Activated CD8-positive, alpha-beta T cell treated with anti-CD3 and anti-CD28 coated beads for 36 hours (primary cell): ENCODE measurements around the gene KCNIP4. TPM values are rescaled to one million over a fixed set of nuclear protein-coding genes. Genes with fewer than 3 reads are reported as not detected.

ENCODE experiments used
- ATAC-seq: fragments of 200-7000 bp; cut with Tn5 transposase; one replicate; pipeline ENCODE4 v1.10.0; 2021; ENCODE audit warnings: mild to moderate bottlenecking, moderate library complexity
- CTCF ChIA-PET: fragments of 350-600 bp; sonication (Branson Sonifier 250); formaldehyde crosslinking; loops from one replicate; lab custom pipeline; 2021; ENCODE audit warnings: antibody characterized with exemption; lab: Charles Lee
- POLR2A ChIA-PET: fragments of 350-600 bp; sonication (Branson Sonifier 250); formaldehyde crosslinking; loops from one replicate; lab custom pipeline; 2021; ENCODE audit warnings: antibody characterized with exemption; lab: Charles Lee
- DNase-seq: peaks from one replicate; pipeline ENCODE4 v3.0.0-alpha.2; 2020
- H3K27ac Mint-ChIP-seq: one replicate; pipeline ENCODE4 v1.8.0; 2021; ENCODE audit warnings: mild to moderate bottlenecking, mixed read lengths
- H3K27me3 Mint-ChIP-seq: one replicate; pipeline ENCODE4 v1.8.0; 2021; ENCODE audit warnings: mixed read lengths
- H3K36me3 Mint-ChIP-seq: one replicate; pipeline ENCODE4 v1.8.0; 2021; ENCODE audit warnings: low read depth, mixed read lengths
- H3K4me1 Mint-ChIP-seq: one replicate; pipeline ENCODE4 v1.8.0; 2021; ENCODE audit warnings: low read depth, mixed read lengths
- H3K4me3 Mint-ChIP-seq: one replicate; pipeline ENCODE4 v1.8.0; 2021; ENCODE audit warnings: mild to moderate bottlenecking, moderate library complexity, mixed read lengths
- H3K9me3 Mint-ChIP-seq: one replicate; pipeline ENCODE4 v1.8.0; 2021; ENCODE audit warnings: mixed read lengths
- intact Hi-C: fragments of 100-400 bp; cut with micrococcal nuclease; formaldehyde crosslinking; loops from one replicate; pipeline ENCODE4 v1.10.0; 2022
- total RNA-seq, 2 experiments: library from RNA; stranded (reverse); gene quantifications; one replicate each; pipeline ENCODE4 v1.2.3, GENCODE V29; 2021
- TF ChIP-seq, protein P1 (sequence below): fragments of 200-600 bp; IDR thresholded peaks from one replicate; pipeline ENCODE4 v1.8.0; 2022; ENCODE audit warnings: antibody characterized with exemption, mild to moderate bottlenecking

KCNIP4 gene
- total RNA-seq, 2 experiments from 2014 or later = not detected

DNA sequence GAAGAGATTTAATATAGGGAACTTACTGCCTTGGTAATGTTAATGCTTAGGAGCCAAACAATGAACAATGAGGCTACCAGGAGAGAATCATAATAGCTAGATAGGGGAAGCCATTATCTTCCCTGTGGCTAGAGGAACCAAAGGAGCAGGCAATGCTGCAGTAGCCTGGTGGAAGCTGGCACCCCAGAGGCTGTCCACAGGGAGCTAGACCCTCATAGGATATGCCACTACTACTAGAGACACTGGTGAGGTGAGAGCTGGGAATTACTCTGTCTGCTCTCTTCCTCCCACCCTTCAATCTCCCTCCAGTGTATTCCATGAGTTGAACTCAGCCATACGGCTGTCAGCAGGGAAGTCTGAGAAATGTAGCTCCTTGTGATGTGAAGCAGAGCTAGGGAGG is 601.4 kb downstream of the KCNIP4 start:
- ATAC-seq = no peak
- no peaks in the 10 kb centered on the region for H3K27me3 Mint-ChIP-seq

DNA sequence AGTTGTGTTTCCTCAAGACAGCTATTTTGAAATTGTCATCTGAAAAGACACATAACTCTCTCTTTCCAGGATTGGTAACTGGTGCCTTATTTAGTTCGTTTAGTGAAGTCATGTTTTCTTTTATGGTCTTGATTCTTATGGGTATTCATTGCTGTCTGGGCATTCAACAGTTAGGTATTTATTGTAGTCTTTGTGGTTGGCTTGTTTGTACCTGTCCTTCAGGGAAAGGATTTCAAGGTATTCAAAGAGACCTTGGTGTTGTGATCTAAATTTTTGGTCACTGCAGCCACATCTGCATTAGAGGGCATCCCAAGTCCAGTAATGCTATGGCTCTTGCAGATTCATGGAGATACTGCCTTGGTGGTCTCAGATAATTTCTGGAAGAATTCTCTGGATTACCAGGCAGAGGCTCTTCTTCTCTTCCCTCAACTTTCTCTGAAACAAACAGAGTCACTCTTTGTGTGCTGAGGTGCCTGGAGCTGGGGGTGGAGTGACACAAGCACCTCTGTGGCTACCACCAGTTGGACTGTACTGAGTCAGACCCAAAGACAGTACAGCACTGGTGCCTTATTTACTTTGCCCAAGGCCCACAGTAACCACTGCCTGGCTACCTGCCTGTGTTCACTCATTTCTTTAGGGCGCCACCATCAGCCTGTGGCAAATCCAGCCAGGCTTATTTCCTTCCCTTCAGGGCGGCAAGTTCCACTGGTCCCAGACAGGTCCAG is 620.4 kb downstream of the KCNIP4 start:
- DNase-seq (no peak), ATAC-seq (no peak)
- Mint-ChIP-seq H3K27me3 (no peaks in the 10 kb centered on the region), H3K9me3 (peaks cover 20% of the 10 kb centered on the region), H3K4me3 (no peak overlapping the region), H3K4me1 (no peaks in the 10 kb centered on the region), H3K36me3 (no peaks in the 10 kb centered on the region), H3K27ac (no peak overlapping the region)
- TF ChIP-seq, protein P1, sequence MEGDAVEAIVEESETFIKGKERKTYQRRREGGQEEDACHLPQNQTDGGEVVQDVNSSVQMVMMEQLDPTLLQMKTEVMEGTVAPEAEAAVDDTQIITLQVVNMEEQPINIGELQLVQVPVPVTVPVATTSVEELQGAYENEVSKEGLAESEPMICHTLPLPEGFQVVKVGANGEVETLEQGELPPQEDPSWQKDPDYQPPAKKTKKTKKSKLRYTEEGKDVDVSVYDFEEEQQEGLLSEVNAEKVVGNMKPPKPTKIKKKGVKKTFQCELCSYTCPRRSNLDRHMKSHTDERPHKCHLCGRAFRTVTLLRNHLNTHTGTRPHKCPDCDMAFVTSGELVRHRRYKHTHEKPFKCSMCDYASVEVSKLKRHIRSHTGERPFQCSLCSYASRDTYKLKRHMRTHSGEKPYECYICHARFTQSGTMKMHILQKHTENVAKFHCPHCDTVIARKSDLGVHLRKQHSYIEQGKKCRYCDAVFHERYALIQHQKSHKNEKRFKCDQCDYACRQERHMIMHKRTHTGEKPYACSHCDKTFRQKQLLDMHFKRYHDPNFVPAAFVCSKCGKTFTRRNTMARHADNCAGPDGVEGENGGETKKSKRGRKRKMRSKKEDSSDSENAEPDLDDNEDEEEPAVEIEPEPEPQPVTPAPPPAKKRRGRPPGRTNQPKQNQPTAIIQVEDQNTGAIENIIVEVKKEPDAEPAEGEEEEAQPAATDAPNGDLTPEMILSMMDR = no peak
- ChIA-PET CTCF (no interaction called here), POLR2A (no interaction called here)
- intact Hi-C loops = no loop called here

More for the DNA sequence above, 601.4 kb downstream of the KCNIP4 start:
- H3K36me3 Mint-ChIP-seq = no peaks in the 10 kb centered on the region
- intact Hi-C loops = no loop called here
- CTCF ChIA-PET = no interaction called here
- H3K27ac Mint-ChIP-seq = no peak overlapping the region
- POLR2A ChIA-PET = no interaction called here
- peaks cover 11% of the 10 kb centered on the region for H3K9me3 Mint-ChIP-seq
- no peak for DNase-seq
- H3K4me3 Mint-ChIP-seq = no peak overlapping the region
- TF ChIP-seq, protein P1 = no peak
- no peaks in the 10 kb centered on the region for H3K4me1 Mint-ChIP-seq

DNA sequence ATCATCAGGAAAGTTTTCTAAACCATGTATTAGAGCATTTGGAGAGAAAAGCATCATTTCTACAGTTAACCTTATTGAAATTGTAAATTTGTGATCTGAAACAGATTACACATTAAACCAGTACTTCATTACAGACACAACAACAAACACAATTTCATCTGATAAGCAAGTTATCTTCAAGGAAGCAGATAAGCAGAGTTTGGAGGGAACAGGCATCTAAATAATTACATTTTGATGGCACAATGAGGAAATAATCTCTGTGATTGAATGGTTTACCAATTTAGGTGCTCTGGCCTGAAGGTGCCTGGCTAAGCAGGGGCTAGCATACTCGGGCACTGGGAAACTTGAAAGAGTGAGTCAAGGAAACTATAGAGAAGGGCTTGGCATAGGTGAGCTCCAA is 628.5 kb downstream of the KCNIP4 start:
- Mint-ChIP-seq H3K4me3 (no peak overlapping the region), H3K9me3 (peaks cover 14% of the 10 kb centered on the region), H3K36me3 (no peaks in the 10 kb centered on the region), H3K27me3 (no peaks in the 10 kb centered on the region), H3K4me1 (no peaks in the 10 kb centered on the region), H3K27ac (no peak overlapping the region)
- ChIA-PET CTCF (no interaction called here), POLR2A (no interaction called here)
- ATAC-seq = no peak
- intact Hi-C loops = no loop called here
- no peak for DNase-seq
- TF ChIP-seq, protein P1 = no peak

DNA sequence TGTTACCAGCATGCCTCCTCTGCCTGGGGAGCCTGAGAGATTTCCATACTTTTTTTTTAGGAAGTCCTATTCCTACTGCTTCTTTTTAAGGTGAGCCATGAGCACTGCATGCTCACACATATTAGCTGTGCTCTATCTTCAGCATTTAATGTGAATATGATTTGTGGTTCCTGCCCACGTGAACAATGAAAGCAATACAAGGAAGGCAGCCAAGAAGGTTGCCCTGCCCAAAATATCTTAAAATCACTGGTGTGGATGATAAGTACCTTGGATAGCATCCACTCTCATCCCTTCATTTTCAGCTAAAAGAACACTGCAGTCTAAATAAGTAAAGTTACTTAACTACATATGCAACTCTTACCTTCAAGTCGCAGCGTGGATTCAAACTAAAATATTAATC is 640.9 kb downstream of the KCNIP4 start:
- Mint-ChIP-seq H3K4me1 (no peaks in the 10 kb centered on the region), H3K9me3 (peaks cover 5% of the 10 kb centered on the region), H3K27ac (no peak overlapping the region), H3K27me3 (peaks cover 15% of the 10 kb centered on the region), H3K36me3 (no peaks in the 10 kb centered on the region), H3K4me3 (no peak overlapping the region)
- CTCF ChIA-PET = no interaction called here
- POLR2A ChIA-PET = no interaction called here
- ATAC-seq (no peak), DNase-seq (no peak)
- TF ChIP-seq, protein P1 = no peak
- intact Hi-C loops = no loop called here

DNA sequence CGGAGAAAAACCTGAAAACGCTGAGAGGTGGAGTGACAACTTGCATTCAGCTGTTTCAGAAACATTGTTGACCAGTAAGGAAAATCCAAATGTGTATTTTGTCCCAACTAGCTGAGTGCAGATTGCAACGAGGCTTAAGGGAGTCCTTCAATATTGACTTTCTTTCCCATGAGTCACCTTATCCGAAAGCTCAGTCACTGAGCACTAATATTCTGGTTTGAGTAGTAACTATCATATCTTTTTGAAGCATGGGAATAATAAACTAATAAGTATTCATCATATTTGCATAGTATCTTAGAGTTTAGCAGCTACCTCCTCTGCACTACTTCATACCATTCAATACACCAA is 644.1 kb downstream of the KCNIP4 start:
- no peak overlapping the region for H3K4me3 Mint-ChIP-seq
- intact Hi-C loops = no loop called here
- CTCF ChIA-PET = no interaction called here

More for the DNA sequence above, 644.1 kb downstream of the KCNIP4 start:
- Mint-ChIP-seq H3K36me3 (no peaks in the 10 kb centered on the region), H3K4me1 (no peaks in the 10 kb centered on the region), H3K27ac (no peak overlapping the region), H3K9me3 (peaks cover 3% of the 10 kb centered on the region), H3K27me3 (peaks cover 15% of the 10 kb centered on the region)
- TF ChIP-seq, protein P1 = no peak
- ATAC-seq (no peak), DNase-seq (no peak)
- POLR2A ChIA-PET = no interaction called here
